Left cardiac atrium (tissue), 4 donors: ENCODE results near the gene IMP3. TPM values are rescaled to one million over a fixed set of nuclear protein-coding genes. Genes with fewer than 3 reads are reported as not detected.
"Not testable (repeated sequence)": the region's sequence is repeated elsewhere in the genome, so short reads cannot be mapped to it uniquely, and the experiment has no call there.

Experiments used
- ATAC-seq, 2 donors: fragments of 200-7000 bp; cut with Tn5 transposase; one replicate each; pipeline ENCODE4 v1.9.1; 2020; ENCODE audit warnings: mild to moderate bottlenecking in 2 of 2, moderate library complexity in 2 of 2
- DNase-seq: peaks from one replicate; pipeline ENCODE4 v3.0.0-alpha.2; 2020
- intact Hi-C, 2 donors: fragments of 100-400 bp; cut with DNase I; formaldehyde crosslinking; loops; one replicate each; pipeline versions ENCODE4 v1.14.1 to v1.15.1; 2022 to 2023
- long read RNA-seq: library from polyadenylated mRNA; unstranded; transcript quantifications from one replicate; pipeline ENCODE4 v2.0.0, GENCODE V29; 2021
- total RNA-seq, 2 donors: library from RNA; stranded (reverse); fragmentation: NEBNext Ultra II Directional; extraction: Animal tissue kit (Norgen Biotek cat#: 25700); gene quantifications; one replicate each; pipeline ENCODE4 v1.2.1, GENCODE V29; 2021
- donor health status: DM: no; HTN: yes; CAD: no.
- donor health status: DM: no; HTN: yes; CAD: no; lungs with severe emphysema.
- donor health status: DM: yes; HTN: yes; CAD: no.
- donor health status: Dilated cardiomyopathy.

IMP3 gene, protein sequence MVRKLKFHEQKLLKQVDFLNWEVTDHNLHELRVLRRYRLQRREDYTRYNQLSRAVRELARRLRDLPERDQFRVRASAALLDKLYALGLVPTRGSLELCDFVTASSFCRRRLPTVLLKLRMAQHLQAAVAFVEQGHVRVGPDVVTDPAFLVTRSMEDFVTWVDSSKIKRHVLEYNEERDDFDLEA
- total RNA-seq = 10 to 100 TPM; 44.1 to 49.9 TPM
- long read RNA-seq, transcript IMP3-202 (1 exons, 1,237 nt) = major isoform, 40 of 40 reads
- long read RNA-seq, partial matches to known transcripts = 0 of 40 reads
- long read RNA-seq, other reads (novel, unspliced or antisense) = 0 of 40 reads

DNA sequence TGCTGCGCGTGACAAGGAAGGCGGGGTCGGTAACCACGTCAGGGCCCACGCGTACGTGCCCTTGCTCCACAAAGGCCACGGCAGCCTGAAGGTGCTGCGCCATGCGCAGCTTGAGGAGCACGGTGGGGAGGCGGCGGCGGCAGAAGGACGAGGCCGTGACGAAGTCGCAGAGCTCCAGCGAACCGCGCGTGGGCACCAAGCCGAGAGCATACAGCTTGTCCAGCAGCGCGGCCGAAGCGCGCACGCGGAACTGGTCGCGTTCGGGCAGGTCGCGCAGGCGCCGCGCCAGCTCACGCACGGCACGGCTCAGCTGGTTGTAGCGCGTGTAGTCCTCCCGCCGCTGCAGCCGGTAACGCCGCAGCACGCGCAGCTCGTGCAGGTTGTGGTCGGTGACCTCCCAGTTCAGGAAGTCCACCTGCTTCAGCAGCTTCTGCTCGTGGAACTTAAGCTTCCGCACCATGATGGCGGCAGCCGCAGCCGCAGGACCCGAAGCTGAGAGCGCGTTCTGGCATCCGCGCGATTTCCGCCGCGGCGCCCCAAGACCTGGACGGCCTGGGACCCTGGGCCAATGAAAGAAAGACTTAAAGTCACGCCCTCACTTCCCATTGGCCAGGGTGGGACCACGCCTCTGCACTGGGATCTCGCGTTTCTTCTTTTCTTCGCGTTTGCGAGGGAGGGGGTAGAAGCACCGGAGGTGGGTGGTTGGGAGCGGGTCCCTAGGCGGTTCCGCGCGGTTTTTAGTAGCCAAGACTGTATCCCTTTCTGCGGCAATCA lies at the start of gene IMP3:
Gene IMP3, minus strand, starts transcription at position 516 of the 774 bp plus-strand sequence. Its CDS starts 56 bp downstream, at position 460.
- intact Hi-C loops = loop anchor here in 1 of 2 donors (5.0 kb wide), 1 partner anchor 42 kb away; no protein-coding TSS in a partner anchor
- DNase-seq (peak; percentile 96), ATAC-seq (peak; percentile 97 to 98)

DNA sequence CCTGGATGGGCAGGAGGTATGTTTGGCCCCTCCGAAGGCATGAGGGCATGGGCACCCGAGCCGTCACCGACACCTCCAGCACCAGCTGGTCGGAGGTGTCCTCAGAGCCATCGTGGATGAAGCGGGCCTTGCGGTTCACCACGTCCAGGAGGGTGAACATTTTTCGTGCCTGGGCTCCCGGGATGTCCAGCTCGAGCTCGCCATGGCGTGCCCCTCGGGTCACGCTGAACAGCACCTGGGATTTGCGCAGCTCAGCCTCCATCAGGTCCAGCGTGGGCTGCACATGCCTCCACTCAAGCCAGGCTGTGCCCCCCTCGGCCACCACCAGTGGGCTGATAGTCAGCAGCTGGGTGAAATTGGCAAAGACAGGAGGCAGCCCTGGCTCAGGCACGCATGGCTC lies 49.4 kb upstream of the IMP3 start:
- intact Hi-C loops = loop anchor here in 1 of 2 donors (5.0 kb wide), 1 partner anchor 113 kb away; no protein-coding TSS in a partner anchor
- not testable (repeated sequence) for ATAC-seq, DNase-seq

DNA sequence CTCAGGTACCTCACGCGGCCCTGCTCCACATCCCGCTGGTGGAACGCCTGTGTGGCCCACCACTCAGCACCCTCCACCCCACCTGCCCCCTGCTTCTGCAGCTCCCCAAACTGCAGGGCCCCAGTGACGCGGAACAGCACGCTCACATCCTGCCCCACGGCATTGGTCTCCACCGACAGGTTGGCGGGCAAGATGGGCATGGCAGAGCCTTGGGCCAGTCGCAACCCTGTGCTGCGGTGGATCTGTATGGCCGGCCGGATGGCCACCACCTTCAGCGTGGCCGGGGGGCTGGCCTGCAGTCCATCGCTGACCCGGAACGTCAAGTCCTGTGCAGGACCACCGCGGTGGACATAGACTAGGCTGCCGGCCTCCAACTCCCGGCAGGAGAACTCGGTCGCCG lies 48.8 kb upstream of the IMP3 start:
- no peak for ATAC-seq
- intact Hi-C loops = loop anchor here in 1 of 2 donors (5.0 kb wide), 1 partner anchor 113 kb away; no protein-coding TSS in a partner anchor
- no peak for DNase-seq

DNA sequence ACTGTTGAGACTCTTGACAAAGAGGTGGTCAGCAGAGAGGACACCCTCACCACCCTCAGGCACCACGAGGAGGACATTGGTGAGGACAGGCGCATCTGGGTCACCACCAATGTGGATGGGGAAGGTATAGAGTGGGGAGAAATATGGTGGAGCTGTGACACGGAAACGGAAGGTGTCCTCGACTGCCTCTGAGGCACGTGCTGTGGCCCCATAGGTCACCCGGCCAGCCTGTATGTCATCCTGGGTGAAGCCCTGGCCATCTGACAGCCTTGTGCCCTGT lies 48.2 kb upstream of the IMP3 start:
- intact Hi-C loops = loop anchor here in 1 of 2 donors (5.0 kb wide), 1 partner anchor 114 kb away; no protein-coding TSS in a partner anchor
- no peak for DNase-seq
- ATAC-seq = no peak

DNA sequence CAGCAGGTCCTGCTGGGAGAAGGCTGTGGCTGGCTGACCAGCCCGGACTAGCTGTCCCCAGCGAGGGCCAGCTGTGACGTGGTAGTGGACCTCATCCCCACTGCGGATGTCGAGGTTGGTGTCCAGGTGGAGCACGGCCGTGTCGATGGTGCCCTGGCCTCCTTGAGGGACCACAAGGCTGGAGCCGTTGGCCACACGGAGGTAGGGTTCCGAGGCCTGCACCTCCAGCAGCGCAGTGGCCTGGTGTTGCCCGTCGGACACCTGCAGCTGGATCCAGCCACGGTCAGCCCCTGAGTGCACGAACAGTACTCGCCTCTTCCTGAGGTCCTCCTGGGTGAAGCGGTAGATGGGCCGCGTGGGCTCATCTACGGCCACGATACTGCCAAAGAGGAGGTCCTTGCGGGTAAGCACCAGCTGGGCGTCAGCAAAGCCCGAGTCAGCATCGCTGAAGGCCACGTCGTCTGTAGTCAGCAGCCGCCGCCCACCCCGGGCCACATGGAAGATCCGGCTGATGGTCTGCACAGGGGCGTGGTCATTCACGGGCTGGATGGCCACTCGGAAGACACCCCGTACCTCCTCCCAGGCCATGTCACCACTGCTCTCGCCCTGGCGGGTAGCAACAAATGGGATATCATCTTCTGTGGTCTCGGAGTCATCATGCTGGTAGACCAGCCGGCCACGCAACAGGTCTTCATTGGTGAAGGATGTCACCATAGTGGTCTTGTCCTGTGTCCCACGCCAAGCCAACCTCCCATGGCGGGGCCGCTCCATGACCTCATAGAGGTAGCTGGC lies 47.7 kb upstream of the IMP3 start:
- no peak for DNase-seq
- intact Hi-C loops = loop anchor here in 1 of 2 donors (5.0 kb wide), 1 partner anchor 115 kb away; no protein-coding TSS in a partner anchor
- ATAC-seq = no peak

DNA sequence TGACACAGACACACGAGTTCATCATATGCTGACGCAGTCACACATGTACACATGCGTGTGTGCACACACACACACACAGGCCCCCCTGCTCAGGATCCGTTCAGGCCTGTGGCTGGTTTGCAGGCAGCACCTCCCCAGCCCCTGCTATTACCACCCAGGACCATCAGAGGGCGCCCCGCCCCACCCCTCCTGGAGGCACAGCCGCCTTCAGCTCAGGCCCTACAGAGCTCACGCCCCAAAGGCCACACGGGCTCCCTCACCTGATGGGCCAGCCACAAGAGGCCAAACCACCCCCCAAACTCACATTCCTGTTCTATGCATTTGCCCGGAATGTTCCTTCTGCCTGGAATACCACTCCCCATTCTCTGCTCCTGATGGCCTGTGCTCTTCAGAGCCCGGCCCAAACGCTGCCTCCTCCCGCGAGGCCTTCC lies 46.2 kb upstream of the IMP3 start:
- peak; percentile 81 for DNase-seq
- intact Hi-C loops = loop anchor here in 1 of 2 donors (5.0 kb wide), 1 partner anchor 116 kb away; no protein-coding TSS in a partner anchor

DNA sequence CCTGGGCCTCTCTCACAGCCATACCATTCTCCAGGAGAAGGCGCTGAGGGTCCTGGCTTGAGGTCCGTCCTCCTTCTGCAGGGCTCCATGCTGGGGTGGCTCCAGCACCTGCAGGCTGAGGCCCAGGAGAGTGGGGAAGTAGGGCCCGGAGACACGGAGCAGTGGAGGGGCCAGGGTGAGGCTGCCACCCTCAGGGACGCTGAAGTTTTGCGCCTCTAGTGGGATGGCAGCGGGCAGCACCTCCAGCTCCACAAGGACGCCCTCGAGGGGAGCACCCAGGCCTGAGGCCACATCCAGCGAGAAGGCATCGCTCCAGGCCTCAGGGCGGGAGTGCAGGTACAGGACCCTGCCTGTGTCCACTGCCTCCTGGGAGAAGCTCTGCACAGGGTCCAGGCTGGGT lies 45.2 kb upstream of the IMP3 start:
- intact Hi-C loops = loop anchor here in 1 of 2 donors (5.0 kb wide), 1 partner anchor 117 kb away; no protein-coding TSS in a partner anchor
- ATAC-seq = no peak
- no peak for DNase-seq

More for the DNA sequence above, 46.2 kb upstream of the IMP3 start:
- peak; percentile 74 to 75 for ATAC-seq

DNA sequence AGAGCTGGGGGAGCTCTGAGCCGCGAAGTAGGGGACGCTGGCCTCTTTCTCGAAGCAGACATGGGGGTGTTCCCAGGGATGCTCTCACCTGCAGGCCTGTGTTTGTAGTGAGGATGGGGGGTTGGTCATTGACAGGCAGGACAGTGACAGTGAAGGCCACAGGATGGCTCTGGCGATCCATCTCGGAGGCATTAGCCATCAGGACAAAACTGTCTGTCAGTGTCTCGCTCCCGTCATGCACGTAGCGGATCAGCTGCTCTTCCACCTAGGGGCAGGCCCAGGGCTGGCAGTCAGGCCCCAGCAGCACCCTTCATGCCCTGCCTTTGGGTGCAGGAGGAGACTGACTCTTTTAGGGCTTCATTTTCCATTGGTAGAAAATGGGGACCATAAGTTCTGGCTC lies 44.6 kb upstream of the IMP3 start:
- no peak for ATAC-seq
- intact Hi-C loops = loop anchor here in 1 of 2 donors (5.0 kb wide), 4 partner anchors 38 to 177 kb away; a partner anchor contains a TSS

DNA sequence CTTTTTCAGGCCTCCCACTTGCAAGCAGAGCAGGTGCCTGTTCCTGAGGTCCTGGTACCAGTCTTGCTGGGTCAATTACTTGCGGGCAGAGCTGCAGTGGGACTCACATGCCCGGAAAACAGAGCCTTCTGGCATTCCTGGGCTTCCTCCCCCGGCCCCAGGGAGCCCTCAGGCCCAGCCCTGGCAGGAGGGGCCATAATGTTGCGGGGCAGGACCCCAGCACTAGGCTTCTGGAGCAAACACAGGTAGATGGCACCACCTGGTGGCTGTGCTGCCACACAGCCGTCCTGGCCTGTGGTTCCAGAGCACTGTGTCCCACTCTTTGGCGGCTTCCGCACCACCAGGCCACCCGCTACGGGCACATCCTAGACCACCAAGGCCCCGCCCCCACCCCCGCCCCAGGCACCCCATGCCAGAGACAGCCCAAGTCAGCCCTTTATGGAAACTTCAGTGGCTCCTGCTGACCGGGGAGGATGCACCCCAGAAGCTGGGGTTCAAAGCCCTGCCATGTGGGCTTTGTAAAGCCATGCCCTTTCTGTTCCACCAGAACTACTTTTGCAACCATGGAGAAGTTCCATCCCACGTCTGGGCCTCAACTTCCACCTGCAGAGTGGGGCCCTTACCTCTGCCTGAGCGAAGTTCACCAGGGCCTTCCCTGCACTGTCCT lies 43.8 kb upstream of the IMP3 start:
- intact Hi-C loops = loop anchor here in 1 of 2 donors (5.0 kb wide), 3 partner anchors 39 to 176 kb away; a partner anchor contains a TSS
- DNase-seq = peak; percentile 73
- peak; percentile 70 to 74 for ATAC-seq

More for the DNA sequence above, 44.6 kb upstream of the IMP3 start:
- DNase-seq = no peak

DNA sequence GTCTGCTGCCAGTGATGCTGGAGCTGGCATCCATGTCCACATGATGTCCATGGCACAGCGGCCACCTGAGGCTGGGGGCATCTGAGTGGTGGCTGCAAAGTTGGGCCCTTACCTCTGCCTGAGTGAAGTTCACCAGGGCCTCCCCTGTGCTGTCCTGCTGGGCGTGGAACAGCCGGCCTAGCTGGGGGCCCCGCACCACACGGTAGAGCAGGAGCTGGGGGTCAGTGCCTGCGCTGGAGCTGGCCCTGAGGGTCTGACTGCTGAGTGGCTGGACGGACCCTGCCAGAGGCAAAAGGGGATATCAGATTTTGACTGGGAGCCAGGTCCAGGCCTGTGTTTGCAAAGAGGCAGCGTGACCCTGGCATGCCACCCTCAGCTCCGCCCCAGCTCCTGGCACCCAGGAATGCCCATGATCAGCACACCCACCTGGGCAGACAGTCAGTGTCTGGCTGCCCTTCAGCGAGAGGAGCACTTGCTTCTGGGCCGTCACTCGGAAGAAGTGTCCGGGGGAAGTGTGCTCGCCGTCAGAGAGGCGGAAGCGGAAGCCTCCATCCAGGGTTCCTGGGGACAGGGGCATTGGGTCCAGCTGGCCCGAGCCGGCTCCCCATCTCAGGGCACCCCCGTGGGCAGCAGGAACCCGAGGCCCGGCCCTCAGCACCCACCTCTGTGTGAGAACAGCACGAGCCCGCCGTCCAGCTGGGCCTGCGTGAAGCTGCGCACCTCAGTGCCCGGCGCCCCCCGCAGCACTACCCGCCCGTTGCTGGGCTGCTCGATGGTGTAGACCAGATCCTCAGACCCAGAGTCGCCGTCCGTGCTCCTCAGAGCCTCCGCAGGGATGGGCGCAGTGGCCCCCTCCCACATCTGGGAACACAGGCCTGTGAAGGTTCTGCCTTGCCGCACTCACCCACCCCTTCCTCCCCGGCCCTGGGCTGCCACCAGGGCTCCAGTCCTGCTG lies 42.4 kb upstream of the IMP3 start:
- intact Hi-C loops = loop anchor here in 1 of 2 donors (5.0 kb wide), 3 partner anchors 40 to 175 kb away; a partner anchor contains a TSS
- no peak for ATAC-seq
- no peak for DNase-seq

DNA sequence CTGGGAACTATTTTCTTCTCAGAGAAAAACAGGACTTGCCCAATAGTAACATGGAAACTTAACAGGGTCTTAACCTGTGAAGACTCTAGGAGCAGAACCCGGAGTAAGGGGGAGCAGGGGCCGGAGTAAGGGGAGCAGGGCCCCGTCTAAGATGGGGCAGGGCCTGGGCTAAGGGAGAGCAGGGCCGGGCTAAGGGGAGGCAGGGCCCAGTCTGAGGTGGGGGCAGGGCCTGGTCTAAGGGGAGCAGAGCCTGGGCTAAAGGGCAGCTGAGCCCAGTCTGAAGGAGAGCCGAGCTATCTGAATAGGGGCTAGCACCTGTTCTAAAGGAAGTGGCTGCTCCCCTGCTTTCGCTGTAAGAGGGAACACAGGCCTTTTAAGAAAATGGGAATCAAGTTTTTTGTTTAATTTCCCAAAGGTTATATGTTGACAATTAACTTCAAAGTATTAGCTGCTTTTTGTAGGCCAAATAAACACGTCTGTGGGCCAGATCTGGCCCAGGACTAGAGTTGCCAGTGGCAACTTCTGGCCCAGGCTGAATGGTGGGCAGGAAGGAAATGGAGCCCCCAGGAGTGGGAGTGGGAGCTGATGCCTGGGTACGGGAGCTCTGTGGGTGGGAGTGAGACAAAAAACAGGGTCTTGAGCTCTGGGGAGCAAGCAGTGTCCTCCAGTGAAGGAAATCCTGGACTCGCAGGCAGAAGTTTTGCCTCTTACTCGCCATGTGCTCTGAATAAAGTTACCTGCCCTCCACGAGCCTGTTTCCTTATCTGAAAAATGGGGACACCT lies 40.2 kb upstream of the IMP3 start:
- no peak for DNase-seq
- ATAC-seq = no peak
- intact Hi-C loops = loop anchor here in 1 of 2 donors (5.0 kb wide), 3 partner anchors 42 to 173 kb away; a partner anchor contains a TSS

DNA sequence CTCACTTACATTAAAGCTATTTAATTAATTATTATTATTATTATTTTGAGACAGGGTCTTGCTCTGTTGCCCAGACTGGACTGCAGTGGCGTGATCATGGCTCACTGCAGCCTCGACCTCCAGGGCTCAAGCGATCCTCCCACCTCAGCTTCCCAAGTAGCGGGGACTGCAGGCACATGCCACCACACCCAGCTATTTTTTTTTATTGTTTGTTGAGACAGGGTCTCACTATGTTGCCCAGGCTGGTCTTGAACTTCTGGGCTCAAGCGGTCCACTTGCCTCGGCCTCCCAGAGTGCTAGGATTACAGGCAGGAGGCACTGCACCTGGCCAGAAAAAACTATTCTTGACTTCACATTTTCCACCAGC lies 38.3 kb upstream of the IMP3 start:
- intact Hi-C loops, ATAC-seq, DNase-seq: not testable (repeated sequence)

DNA sequence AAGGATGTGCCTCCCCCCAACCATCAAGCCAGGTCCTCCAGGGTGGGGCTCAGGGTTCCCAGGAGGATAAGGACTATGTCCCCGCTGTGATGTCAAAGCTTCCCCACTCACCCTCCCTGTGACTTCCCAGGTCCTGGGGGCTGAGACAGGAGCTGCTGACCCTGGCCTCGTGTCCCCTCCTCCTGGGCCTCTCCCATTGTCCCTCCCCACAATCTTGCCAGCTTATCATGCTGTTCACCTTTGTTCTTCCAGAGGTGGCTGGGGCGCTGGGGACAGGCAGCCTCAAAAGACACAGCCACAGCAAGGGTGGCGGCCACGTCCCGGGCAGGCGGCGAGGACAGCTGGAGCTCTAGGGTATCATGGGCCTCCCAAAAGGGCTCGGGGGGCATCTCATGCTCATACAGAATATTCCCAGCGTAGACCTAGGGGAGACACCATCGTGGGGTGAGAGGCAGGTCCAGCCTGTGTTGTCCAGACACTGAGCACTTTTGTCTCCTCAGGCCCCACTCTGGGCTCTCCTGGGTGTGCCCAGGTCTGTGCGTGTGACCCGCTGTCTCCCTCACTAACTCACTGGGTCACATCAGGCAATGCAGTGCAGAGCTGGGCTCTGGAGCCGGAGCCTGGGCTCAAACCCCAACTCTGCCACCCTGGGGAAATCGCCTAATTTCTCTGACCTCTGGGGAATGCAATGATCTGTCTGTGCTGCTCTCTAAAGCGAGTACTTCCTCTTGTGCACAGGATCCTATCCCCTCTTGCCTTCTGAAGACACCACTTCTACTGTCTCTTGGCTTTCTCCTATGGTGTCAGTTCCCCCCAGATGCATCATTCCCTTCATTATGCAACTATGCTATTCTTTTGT lies 37.7 kb upstream of the IMP3 start:
- intact Hi-C loops = no loop called here
- DNase-seq (no peak), ATAC-seq (no peak)

DNA sequence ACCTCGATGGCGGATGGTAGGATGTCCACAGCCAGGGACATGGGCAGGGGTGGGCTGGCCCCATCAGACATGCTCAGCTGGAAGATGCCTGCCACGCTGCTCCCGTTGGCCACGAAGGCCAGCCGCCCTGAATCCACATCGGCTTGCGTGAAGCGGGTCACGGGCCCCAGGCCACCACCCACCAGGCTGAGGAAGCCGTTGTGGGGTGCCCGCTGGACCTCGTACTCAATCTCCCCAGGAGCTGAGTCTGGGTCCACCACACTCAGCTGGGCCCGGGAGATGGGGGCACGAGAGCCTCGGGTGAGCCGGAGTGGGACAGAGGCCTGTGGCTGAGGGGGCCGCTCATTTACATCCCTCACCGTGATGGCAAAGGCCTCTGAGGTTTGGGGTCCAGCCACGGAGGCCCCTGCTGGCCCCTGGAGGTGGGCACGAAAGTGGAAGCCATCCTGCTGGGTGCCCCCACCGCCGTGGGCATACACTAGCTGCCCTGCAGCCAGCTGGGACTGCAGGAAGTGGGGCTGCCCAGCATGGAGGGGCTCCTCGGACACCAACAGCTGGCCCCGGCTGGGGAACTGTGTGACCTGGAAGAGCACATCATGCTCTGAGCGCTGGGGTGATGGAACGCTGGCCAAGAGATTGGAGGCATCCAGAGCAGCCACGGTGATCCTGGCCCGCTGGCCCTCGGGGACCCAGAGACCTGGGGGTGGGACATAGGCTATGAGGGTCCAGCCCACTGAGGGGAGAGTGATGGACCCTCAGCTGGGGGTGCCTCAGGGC lies 36.9 kb upstream of the IMP3 start:
- ATAC-seq (no peak), DNase-seq (no peak)
- intact Hi-C loops = no loop called here
